RWPE2 (cell line): Measurements from ENCODE around the gene ZMYND15.

Experiments
- ATAC-seq: fragments of 200-7000 bp; cut with Tn5 transposase; 3 replicates; pipeline ENCODE4 v1.9.1; 2021; ENCODE audit warnings: low read depth
- DNase-seq: peaks from one replicate; pipeline ENCODE4 v3.0.0-alpha.2; 2020; ENCODE audit warnings: low spot score
- H3K27ac ChIP-seq: fragments of 450-650 bp; 2 replicates; pipeline ENCODE4 v1.5.1; 2017; ENCODE audit warnings: mild to moderate bottlenecking; ENCODE audit not compliant: poor library complexity, severe bottlenecking
- H3K27me3 ChIP-seq: fragments of 250-450 bp; sonication (Bioruptor Pico); 2 replicates; pipeline ENCODE4 v1.5.1; 2021; ENCODE audit warnings: mild to moderate bottlenecking, moderate library complexity; ENCODE audit not compliant: insufficient read depth, poor library complexity, severe bottlenecking
- H3K36me3 ChIP-seq: fragments of 250-450 bp; sonication (Bioruptor Pico); 2 replicates; pipeline ENCODE4 v1.5.1; 2020; ENCODE audit warnings: low read depth, mild to moderate bottlenecking, moderate library complexity
- H3K4me1 ChIP-seq: fragments of 250-450 bp; sonication (Bioruptor Pico); 2 replicates; pipeline ENCODE4 v1.5.1; 2021; ENCODE audit warnings: mild to moderate bottlenecking, moderate library complexity; ENCODE audit not compliant: insufficient read depth, poor library complexity, severe bottlenecking
- H3K4me3 ChIP-seq: fragments of 250-450 bp; sonication (Bioruptor Pico); 2 replicates; pipeline ENCODE4 v1.5.1; 2021; ENCODE audit warnings: mild to moderate bottlenecking, moderate library complexity; ENCODE audit not compliant: severe bottlenecking
- H3K9me3 ChIP-seq: fragments of 250-450 bp; sonication (Bioruptor Pico); 2 replicates; pipeline ENCODE4 v1.5.1; 2021; ENCODE audit warnings: mild to moderate bottlenecking, moderate library complexity; ENCODE audit not compliant: severe bottlenecking
- CTCF ChIP-seq: fragments of 450-650 bp; IDR thresholded peaks from one replicate; pipeline ENCODE4 v1.5.1; 2017; ENCODE audit warnings: mild to moderate bottlenecking, moderate library complexity; ENCODE audit not compliant: poor library complexity, severe bottlenecking

ZMYND15 gene

GRCh38 chr17:4790705-4791088 lies 51.1 kb downstream of the ZMYND15 start:
- Histone ChIP-seq H3K9me3 (no peaks in the 10 kb centered on the region), H3K27me3 (no peaks in the 10 kb centered on the region), H3K27ac (peak overlapping the region; percentile 82), H3K4me3 (no peak overlapping the region), H3K4me1 (peaks cover 7% of the 10 kb centered on the region), H3K36me3 (no peaks in the 10 kb centered on the region)
- no peak for ATAC-seq
- no peak for DNase-seq
- no peak for TF ChIP-seq CTCF

- Histone ChIP-seq H3K27me3 (no peaks in the 10 kb centered on the region), H3K27ac (peak overlapping the region; percentile 50), H3K4me3 (peak overlapping the region; percentile 85), H3K9me3 (no peaks in the 10 kb centered on the region), H3K4me1 (peaks cover 4% of the 10 kb centered on the region), H3K36me3 (peaks cover 23% of the 10 kb centered on the region)
- TF ChIP-seq CTCF: no peak
- no peak for ATAC-seq
- no peak for DNase-seq
Observed at GRCh38 chr17:4795168-4795567, 55.5 kb downstream of the ZMYND15 start.
